ENCODE measurements around the gene SLC17A1. TPM values are rescaled to one million over a fixed set of nuclear protein-coding genes. Genes with fewer than 3 reads are reported as not detected.

SLC17A1 gene
- total and polyA plus RNA-seq, 11 donors = not detected

DNA sequence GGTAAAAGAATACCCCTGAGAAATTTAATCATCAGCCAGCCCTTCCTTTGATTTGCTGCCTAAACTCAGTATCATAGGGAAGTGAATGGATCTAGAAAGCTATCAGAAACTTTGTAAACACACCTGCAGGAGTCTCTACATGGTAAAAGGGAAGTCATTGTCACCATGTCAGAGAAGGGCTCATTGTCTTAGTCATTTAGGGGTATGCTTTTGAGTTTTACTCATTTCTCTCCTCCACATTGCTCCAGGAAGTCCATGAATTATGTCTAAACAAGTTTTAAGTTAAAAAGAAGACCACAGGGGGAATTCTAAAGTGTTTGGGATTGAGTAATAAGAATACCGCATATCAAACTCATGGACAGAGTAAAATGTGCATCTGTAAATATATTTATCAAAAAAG, 2.5 kb downstream of the SLC17A1 start:
- no peaks in the 10 kb centered on the region for H3K36me3 ChIP-seq
- peaks cover 0 to 3% (median 0%) of the 10 kb centered on the region in 12 donors for H3K9me3 ChIP-seq
- H3K4me1 ChIP-seq = no peaks in the 10 kb centered on the region
- H3K4me3 ChIP-seq = no peak overlapping the region
- intact Hi-C loops (cut with DNase I) = no loop called here
- H3K27ac ChIP-seq = no peak overlapping the region
- DNase-seq = no peak
- 89 to 93% (median 92%) methylated on average over 1 of the region's 1 CpG for WGBS, 4 donors
- TF ChIP-seq POLR2A (IDR thresholded peaks at IDR 0.05) (no peak), CTCF (IDR thresholded peaks at IDR 0.05) (no peak)
- ATAC-seq = no peak
- peaks cover 0 to 10% (median 0%) of the 10 kb centered on the region in 9 donors for H3K27me3 ChIP-seq

DNA sequence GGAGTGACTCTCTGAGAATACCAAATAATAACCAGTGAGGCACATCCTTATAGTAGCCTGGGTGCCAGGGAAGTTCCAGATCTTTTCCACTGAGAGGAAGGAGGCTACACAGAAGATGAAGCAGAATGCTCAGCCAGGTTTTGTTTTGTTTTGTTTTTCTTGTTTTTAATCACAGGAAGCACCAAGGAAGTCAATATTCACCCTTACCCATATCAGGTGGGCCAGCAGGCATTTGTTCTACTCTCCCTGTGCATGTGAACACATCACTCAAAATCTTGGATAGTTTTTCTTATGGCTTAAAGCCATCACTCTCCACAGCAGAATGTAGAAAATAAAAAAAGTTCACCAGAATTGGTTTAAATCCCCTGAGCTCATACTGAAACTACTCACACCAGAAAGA, 10.5 kb downstream of the SLC17A1 start:
- peaks cover 0 to 7% (median 0%) of the 10 kb centered on the region in 9 donors for H3K27me3 ChIP-seq
- no peak overlapping the region for H3K27ac ChIP-seq
- H3K36me3 ChIP-seq = no peaks in the 10 kb centered on the region
- no peaks in the 10 kb centered on the region for H3K4me1 ChIP-seq
- TF ChIP-seq POLR2A (IDR thresholded peaks at IDR 0.05) (no peak), CTCF (IDR thresholded peaks at IDR 0.05) (no peak)
- intact Hi-C loops (cut with DNase I) = no loop called here
- ATAC-seq (no peak), DNase-seq (no peak)
- no peak overlapping the region for H3K4me3 ChIP-seq
- peaks cover 0 to 3% (median 0%) of the 10 kb centered on the region in 12 donors for H3K9me3 ChIP-seq

DNA sequence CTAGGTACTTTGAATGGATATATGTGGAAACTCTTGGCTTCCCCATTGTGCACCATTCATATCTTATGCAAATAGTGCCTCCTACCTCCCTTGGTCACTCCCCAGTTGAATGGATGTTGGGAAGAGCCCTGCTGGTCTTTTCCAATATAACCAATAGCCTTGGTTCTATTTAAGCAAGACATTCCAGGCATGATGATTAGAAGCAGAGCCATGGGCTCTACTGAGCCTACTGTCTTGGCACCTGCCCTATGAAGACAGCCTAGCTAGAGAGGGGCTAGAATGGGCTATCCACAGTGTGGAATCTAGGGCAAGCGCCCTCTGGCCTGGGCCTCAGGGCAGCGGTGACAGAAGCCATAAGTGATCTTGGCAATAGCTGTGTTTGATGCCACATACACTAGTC, 15.6 kb downstream of the SLC17A1 start:
- Histone ChIP-seq H3K36me3 (no peaks in the 10 kb centered on the region), H3K9me3 (peaks cover 0 to 8% (median 0%) of the 10 kb centered on the region in 12 donors), H3K27me3 (no peaks in the 10 kb centered on the region), H3K4me3 (no peak overlapping the region), H3K4me1 (no peaks in the 10 kb centered on the region), H3K27ac (no peak overlapping the region)
- intact Hi-C loops (cut with DNase I) = no loop called here
- 88 to 98% (median 91%) methylated on average over 2 of the region's 2 CpGs for WGBS, 4 donors
- ATAC-seq = no peak
- no peak for TF ChIP-seq POLR2A (IDR thresholded peaks at IDR 0.05)
- TF ChIP-seq CTCF (IDR thresholded peaks at IDR 0.05) = no peak
- DNase-seq = no peak

DNA sequence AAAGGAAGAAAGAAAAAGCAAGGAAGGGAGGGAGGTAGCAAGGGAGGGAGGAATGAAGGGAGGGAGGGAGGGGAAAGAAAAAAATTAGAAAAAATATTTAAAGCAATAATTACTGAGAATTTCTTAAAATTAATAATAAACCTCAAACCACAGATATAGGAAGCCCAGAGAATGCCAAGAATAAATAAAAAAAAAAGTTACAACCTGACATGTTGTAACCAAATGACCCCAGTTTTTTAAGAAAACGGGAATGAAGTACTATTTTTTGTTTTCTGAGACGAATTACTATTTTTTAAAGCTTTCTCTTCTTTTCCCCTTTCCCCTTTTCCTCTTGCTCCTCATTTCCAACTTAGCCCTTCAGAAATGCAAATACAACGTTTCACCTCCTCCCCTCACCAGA, 16.7 kb downstream of the SLC17A1 start:
- no peaks in the 10 kb centered on the region for H3K36me3 ChIP-seq
- no peak overlapping the region for H3K4me3 ChIP-seq
- no peaks in the 10 kb centered on the region for H3K4me1 ChIP-seq
- no peak for DNase-seq
- 50 to 55% (median 52%) methylated on average over 3 of the region's 3 CpGs for WGBS, 4 donors
- TF ChIP-seq POLR2A (IDR thresholded peaks at IDR 0.05) (no peak), CTCF (IDR thresholded peaks at IDR 0.05) (no peak)
- peaks cover 0 to 8% (median 0%) of the 10 kb centered on the region in 12 donors for H3K9me3 ChIP-seq
- ATAC-seq = no peak
- intact Hi-C loops (cut with DNase I) = no loop called here
- H3K27me3 ChIP-seq = peaks cover 0 to 5% (median 0%) of the 10 kb centered on the region in 9 donors
- H3K27ac ChIP-seq = no peak overlapping the region
